ENCODE data around the gene FOXK2.

The FOXK2 gene

GRCh38 chr17:82518826-82519810 lies at the start of gene FOXK2:
Gene FOXK2, plus strand, starts transcription at chr17:82519732. Its CDS starts 157 bp downstream, at chr17:82519889.
- ATAC-seq: peak; percentile 99
- TF ChIP-seq TOX (CRISPR knock-in tag; IDR thresholded peaks at IDR 0.05; ENCODE audit: borderline replicate concordance): no peak
- TF ChIP-seq ZFP3 (CRISPR knock-in tag; IDR thresholded peaks at IDR 0.05): peak; percentile 62; the same call in 1 of the 2 replicates
- TF ChIP-seq ZNF70 (CRISPR knock-in tag; IDR thresholded peaks at IDR 0.05): no peak
- no peak for TF ChIP-seq ZNF8 (CRISPR knock-in tag; IDR thresholded peaks at IDR 0.05)
- no peak for TF ChIP-seq ZNF565 (CRISPR knock-in tag; conservative IDR thresholded peaks at IDR 0.05; ENCODE audit: low read depth)
- no peak for TF ChIP-seq OSR1 (CRISPR knock-in tag; IDR thresholded peaks at IDR 0.05)
- TF ChIP-seq POU6F1 (CRISPR knock-in tag; IDR thresholded peaks at IDR 0.05; ENCODE audit: borderline replicate concordance, low read depth): peak; percentile 34; the same call in 1 of the 2 replicates
- TF ChIP-seq PPARA (CRISPR knock-in tag; IDR thresholded peaks at IDR 0.05; ENCODE audit: borderline replicate concordance): no peak
- TF ChIP-seq ZFP30 (CRISPR knock-in tag; IDR thresholded peaks at IDR 0.05): no peak
- no peak for TF ChIP-seq CREB5 (CRISPR knock-in tag; IDR thresholded peaks at IDR 0.05; ENCODE audit: low read depth)
- 0 out of 2 replicates have a peak, but pooled peaks have one; percentile 75 for TF ChIP-seq BACH2 (CRISPR knock-in tag; IDR thresholded peaks at IDR 0.05; ENCODE audit: borderline replicate concordance)
- no peak for TF ChIP-seq ZC3H10 (CRISPR knock-in tag; IDR thresholded peaks at IDR 0.05)
- TF ChIP-seq CSRNP3 (CRISPR knock-in tag; IDR thresholded peaks at IDR 0.05): no peak
- TF ChIP-seq RARB (CRISPR knock-in tag; IDR thresholded peaks at IDR 0.05): no peak; the same call in 1 of the 2 replicates
- no peak for TF ChIP-seq ISL1 (CRISPR knock-in tag; IDR thresholded peaks at IDR 0.05)
- peak; percentile 66; the same call in 1 of the 2 replicates for TF ChIP-seq TSHZ2 (CRISPR knock-in tag; IDR thresholded peaks at IDR 0.05)
- TF ChIP-seq SNAI2 (CRISPR knock-in tag; IDR thresholded peaks at IDR 0.05): 0 out of 2 replicates have a peak, but pooled peaks have one; percentile 28
- no peak for TF ChIP-seq ESRRG (CRISPR knock-in tag; IDR thresholded peaks at IDR 0.05)
- TF ChIP-seq CSDC2 (CRISPR knock-in tag; IDR thresholded peaks at IDR 0.05): peak; percentile 82; the same call in 1 of the 2 replicates
- no peak for TF ChIP-seq TCF4 (CRISPR knock-in tag; IDR thresholded peaks at IDR 0.05; ENCODE audit: borderline replicate concordance)
- no peak for TF ChIP-seq ARNTL (CRISPR knock-in tag; IDR thresholded peaks at IDR 0.05; ENCODE audit: borderline replicate concordance, low read depth)
- TF ChIP-seq PATZ1 (CRISPR knock-in tag; IDR thresholded peaks at IDR 0.05; ENCODE audit: borderline replicate concordance): no peak
- no peak for TF ChIP-seq GLIS3 (CRISPR knock-in tag; IDR thresholded peaks at IDR 0.05)

All from SK-N-SH treated with all-trans-retinoic acid at 6 μM for 48 hours (cell line).